Loucy (cell line): ENCODE data around the gene CCDC160.

Experiments used
- CTCF ChIP-seq: fragments of 200-600 bp; sonication (generic); conservative IDR thresholded peaks from 2 replicates; pipeline ENCODE4 v1.5.1; 2014; ENCODE audit warnings: mild to moderate bottlenecking, antibody characterized with exemption, low read length
- EZH2phosphoT487 ChIP-seq: fragments of 200-600 bp; IDR thresholded peaks from 2 replicates; pipeline ENCODE4 v1.6.1; 2018; ENCODE audit warnings: antibody characterized with exemption, mild to moderate bottlenecking, moderate library complexity, borderline replicate concordance

- TF ChIP-seq CTCF (peak; percentile 47; the same call in 1 of the 2 replicates), EZH2phosphoT487 (no peak)
Observed at GRCh38 chrX:134294548-134294947, 57.6 kb downstream of the CCDC160 start.
